Psoas muscle (tissue), 8 donors: ENCODE data around the gene ERICH6. TPM values are rescaled to one million over a fixed set of nuclear protein-coding genes. Genes with fewer than 3 reads are reported as not detected.

Experiments used
- ATAC-seq, 4 donors: fragments of 200-7000 bp; cut with Tn5 transposase; one replicate each; pipeline ENCODE4 v1.9.1; 2020; ENCODE audit warnings: moderate library complexity in 3 of 4, mild to moderate bottlenecking in 2 of 4
- DNase-seq, 2 donors: peaks; one replicate each; pipeline ENCODE4 v3.0.0-alpha.2; 2020
- H3K27ac ChIP-seq: fragments of 200-600 bp; one replicate; pipeline ENCODE4 v1.8.0; 2022
- H3K27me3 ChIP-seq, 3 donors: fragments of 200-600 bp in 1 of 3; one replicate each; pipeline versions ENCODE4 v1.6.1 to v1.8.0; 2013 to 2022; ENCODE audit warnings: low read length in 2 of 3, mild to moderate bottlenecking in 2 of 3, moderate library complexity in 1 of 3; ENCODE audit not compliant: insufficient read depth in 3 of 3
- H3K36me3 ChIP-seq, 2 donors: fragments of 200-600 bp in 1 of 2; one replicate each; pipeline versions ENCODE4 v1.6.1 to v1.8.0; 2013 to 2022; ENCODE audit warnings: low read depth in 1 of 2, mild to moderate bottlenecking in 1 of 2, moderate library complexity in 1 of 2; ENCODE audit not compliant: insufficient read depth in 1 of 2
- H3K4me1 ChIP-seq: fragments of 200-600 bp; one replicate; pipeline ENCODE4 v1.8.0; 2022
- H3K4me3 ChIP-seq: fragments of 200-600 bp; one replicate; pipeline ENCODE4 v1.8.0; 2022; ENCODE audit warnings: mild to moderate bottlenecking
- H3K9me3 ChIP-seq: fragments of 200-600 bp; one replicate; pipeline ENCODE4 v1.8.0; 2022
- WGBS, 3 donors: extraction: QIAGEN DNeasy Blood & Tissue Kit; methylation state at CpG; one replicate each; pipeline versions ENCODE4 v1.1.6 to v1.1.7; 2013; 5-methylcytosine and 5-hydroxymethylcytosine counted together
- intact Hi-C, 2 donors: fragments of 100-400 bp; cut with DNase I; formaldehyde crosslinking; loops; one replicate each; pipeline versions ENCODE4 v1.11.0 to v1.14.2; 2022
- polyA plus RNA-seq, 3 donors: library from polyadenylated mRNA; stranded (reverse); fragments of 200-250 nt; gene quantifications; one replicate each; pipeline ENCODE4 v1.2.3, GENCODE V29; 2013
- total RNA-seq, 4 donors: library from RNA; stranded (reverse); fragmentation: NEBNext Ultra II Directional in 2 of 4; extraction: Animal tissue kit (Norgen Biotek cat#: 25700) in 2 of 4; gene quantifications; one replicate each; pipeline versions ENCODE4 v1.2.1 to v1.2.4, GENCODE V29; 2021 to 2023
- TF ChIP-seq, protein P1 (sequence below): fragments of 200-600 bp; IDR thresholded peaks from one replicate; pipeline ENCODE4 v1.8.0; 2022; ENCODE audit warnings: antibody characterized with exemption
- donor health status: healthy with polysubstance abuse.
- donor health status: DM: no; HTN: no; CAD: no; lungs with moderate emphysema.
- donor health status: Bipolar disorder and iron deficiency.
- donor health status: healthy.
- donor health status: DM: yes; HTN: yes; CAD: no.
- donor health status: DM: no; HTN: no; CAD: no.
- donor health status: DM: no; HTN: no; CAD: no.
- donor health status: DM: yes; HTN: yes; CAD: no.

The ERICH6 gene
- total and polyA plus RNA-seq, 7 donors: not detected

- no peaks in the 10 kb centered on the region for H3K9me3 ChIP-seq
- intact Hi-C loops: loop anchor here (2.0 to 10.0 kb wide), 4 partner anchors 145 to 553 kb away; partner anchors contain the start of gene P2RY14 (in 1 of the 2)
- H3K27me3 ChIP-seq: no peaks in the 10 kb centered on the region
- DNase-seq: no peak
- H3K4me1 ChIP-seq: no peaks in the 10 kb centered on the region
- no peak overlapping the region for H3K27ac ChIP-seq
- H3K36me3 ChIP-seq: no peaks in the 10 kb centered on the region
- no peak overlapping the region for H3K4me3 ChIP-seq
- ATAC-seq: peak; percentile 65 to 93 (median 77)
- WGBS, 3 donors: 12 to 15% (median 12%) methylated on average over 13 of the region's 13 CpGs
- TF ChIP-seq, protein P1, sequence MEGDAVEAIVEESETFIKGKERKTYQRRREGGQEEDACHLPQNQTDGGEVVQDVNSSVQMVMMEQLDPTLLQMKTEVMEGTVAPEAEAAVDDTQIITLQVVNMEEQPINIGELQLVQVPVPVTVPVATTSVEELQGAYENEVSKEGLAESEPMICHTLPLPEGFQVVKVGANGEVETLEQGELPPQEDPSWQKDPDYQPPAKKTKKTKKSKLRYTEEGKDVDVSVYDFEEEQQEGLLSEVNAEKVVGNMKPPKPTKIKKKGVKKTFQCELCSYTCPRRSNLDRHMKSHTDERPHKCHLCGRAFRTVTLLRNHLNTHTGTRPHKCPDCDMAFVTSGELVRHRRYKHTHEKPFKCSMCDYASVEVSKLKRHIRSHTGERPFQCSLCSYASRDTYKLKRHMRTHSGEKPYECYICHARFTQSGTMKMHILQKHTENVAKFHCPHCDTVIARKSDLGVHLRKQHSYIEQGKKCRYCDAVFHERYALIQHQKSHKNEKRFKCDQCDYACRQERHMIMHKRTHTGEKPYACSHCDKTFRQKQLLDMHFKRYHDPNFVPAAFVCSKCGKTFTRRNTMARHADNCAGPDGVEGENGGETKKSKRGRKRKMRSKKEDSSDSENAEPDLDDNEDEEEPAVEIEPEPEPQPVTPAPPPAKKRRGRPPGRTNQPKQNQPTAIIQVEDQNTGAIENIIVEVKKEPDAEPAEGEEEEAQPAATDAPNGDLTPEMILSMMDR: peak; percentile 87
These were observed 17.8 kb upstream of the ERICH6 start for GRCh38 chr3:150721285-150722130.

DNA sequence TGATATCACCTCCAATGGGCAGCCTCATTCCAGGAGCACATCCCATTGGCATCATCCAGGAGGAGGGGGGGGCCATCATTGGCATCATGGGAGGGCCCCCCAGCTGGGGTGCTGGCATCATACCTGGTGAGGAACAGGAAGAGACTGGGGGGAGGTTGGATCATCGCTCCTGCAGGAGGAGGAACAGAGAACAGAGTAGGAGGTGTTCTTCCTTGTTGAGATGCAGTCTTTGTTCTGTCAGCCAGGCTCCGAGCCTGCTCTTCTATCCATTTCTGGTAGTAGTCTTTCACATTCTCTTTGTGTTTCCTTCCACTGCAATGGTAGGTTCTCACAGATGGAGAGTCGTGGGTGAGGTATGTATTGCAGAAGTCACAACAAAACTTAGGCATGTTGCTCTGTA is 16.7 kb upstream of the ERICH6 start:
- TF ChIP-seq, protein P1: no peak
- no peak overlapping the region for H3K4me3 ChIP-seq
- 69 to 77% (median 72%) methylated on average over 3 of the region's 3 CpGs for WGBS, 3 donors
- H3K27me3 ChIP-seq: no peaks in the 10 kb centered on the region
- DNase-seq: no peak
- H3K9me3 ChIP-seq: no peaks in the 10 kb centered on the region
- no peaks in the 10 kb centered on the region for H3K4me1 ChIP-seq
- H3K27ac ChIP-seq: no peak overlapping the region
- intact Hi-C loops: loop anchor here (2.0 to 10.0 kb wide), 4 partner anchors 146 to 554 kb away; partner anchors contain the start of gene P2RY14 (in 1 of the 2)
- no peaks in the 10 kb centered on the region for H3K36me3 ChIP-seq
- ATAC-seq: no peak

GRCh38 chr3:150710097-150710496 is 6.4 kb upstream of the ERICH6 start:
- no peak for ATAC-seq
- 97 to 98% (median 97%) methylated on average over 2 of the region's 2 CpGs for WGBS, 3 donors
- Histone ChIP-seq H3K36me3 (no peaks in the 10 kb centered on the region), H3K4me1 (no peaks in the 10 kb centered on the region), H3K27ac (no peak overlapping the region), H3K4me3 (no peak overlapping the region), H3K27me3 (no peaks in the 10 kb centered on the region), H3K9me3 (no peaks in the 10 kb centered on the region)
- intact Hi-C loops: no loop called here
- no peak for DNase-seq
- TF ChIP-seq, protein P1: no peak

DNA sequence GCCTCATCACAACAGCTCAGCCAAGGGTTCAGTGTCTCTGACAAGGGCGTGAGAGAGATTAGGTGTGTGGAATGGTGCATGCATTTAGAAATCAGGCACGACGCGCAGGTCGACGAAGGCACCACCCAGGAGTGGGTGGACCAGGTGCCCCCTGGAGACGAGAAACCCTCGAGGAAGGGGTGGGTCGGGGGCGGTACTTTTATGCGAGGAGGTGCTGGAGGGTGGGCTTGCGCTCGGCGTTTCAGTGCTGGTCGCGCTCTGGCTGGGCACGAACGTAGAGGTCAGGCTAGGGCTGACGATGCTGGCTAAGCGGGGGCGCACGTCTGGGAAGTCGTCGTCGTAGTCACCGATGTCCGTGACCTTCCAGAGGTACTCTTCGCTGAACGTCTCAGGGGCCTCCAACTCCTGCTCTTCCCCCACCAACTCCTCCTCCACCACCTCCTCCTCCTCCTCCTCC is 393 bp downstream of the ERICH6 start:
- H3K36me3 ChIP-seq: no peaks in the 10 kb centered on the region
- DNase-seq: peak; percentile 43 to 64
- H3K9me3 ChIP-seq: no peaks in the 10 kb centered on the region
- WGBS, 3 donors: 4 to 13% (median 5%) methylated on average over 25 to 29 of the region's 29 CpGs
- H3K27ac ChIP-seq: peak overlapping the region; percentile 64
- TF ChIP-seq, protein P1: no peak
- ATAC-seq: peak; percentile 46 to 67 (median 59)
- H3K27me3 ChIP-seq: no peaks in the 10 kb centered on the region
- no peaks in the 10 kb centered on the region for H3K4me1 ChIP-seq
- intact Hi-C loops: loop anchor here in 1 of 2 donors (5.0 kb wide), 1 partner anchor 59 kb away; the partner anchor contains the start of gene SIAH2
- peak overlapping the region; percentile 75 for H3K4me3 ChIP-seq
